Breast epithelium (tissue), 4 donors: Measurements from ENCODE around the gene GPR176. TPM values are rescaled to one million over a fixed set of nuclear protein-coding genes. Genes with fewer than 3 reads are reported as not detected.
"Not testable (repeated sequence)": the region's sequence is repeated elsewhere in the genome, so short reads cannot be mapped to it uniquely, and the experiment has no call there.

Experiments used
- DNase-seq, 2 donors: peaks; one replicate each; pipeline ENCODE4 v3.0.0-alpha.2; 2019; ENCODE audit warnings: low spot score in 2 of 2
- H3K27ac ChIP-seq, 2 donors: fragments of 200-600 bp; sonication (generic) in 1 of 2; one replicate each; pipeline ENCODE4 v1.5.1; 2016 to 2019; ENCODE audit warnings: mild to moderate bottlenecking in 1 of 2
- H3K27me3 ChIP-seq, 2 donors: fragments of 200-600 bp; sonication (generic) in 1 of 2; one replicate each; pipeline versions ENCODE4 v1.5.1 to v1.6.0; 2017 to 2019; ENCODE audit warnings: control low read depth in 1 of 2, mild to moderate bottlenecking in 1 of 2
- H3K36me3 ChIP-seq: fragments of 200-600 bp; one replicate; pipeline ENCODE4 v1.5.1; 2019
- H3K4me1 ChIP-seq, 2 donors: fragments of 200-600 bp; sonication (generic); one replicate each; pipeline ENCODE4 v1.5.1; 2016 to 2019; ENCODE audit warnings: control low read depth in 1 of 2
- H3K4me3 ChIP-seq, 3 donors: fragments of 200-600 bp; sonication (generic); 1 replicate in 2 of 3; 2 replicates in 1 of 3; pipeline ENCODE4 v1.5.1; 2016 to 2019; ENCODE audit warnings: mild to moderate bottlenecking in 3 of 3, moderate library complexity in 2 of 3
- H3K9me3 ChIP-seq, 2 donors: fragments of 200-600 bp; sonication (generic) in 1 of 2; one replicate each; pipeline ENCODE4 v1.5.1; 2016 to 2019; ENCODE audit warnings: control low read depth in 1 of 2
- POLR2A ChIP-seq: fragments of 450-650 bp; IDR thresholded peaks from one replicate; pipeline ENCODE4 v1.6.1; 2016; ENCODE audit warnings: antibody characterized with exemption, mild to moderate bottlenecking, moderate library complexity
- POLR2AphosphoS5 ChIP-seq, 3 donors: sonication (generic); formaldehyde crosslinking; IDR thresholded peaks; one replicate each; pipeline ENCODE4 v1.6.1; 2017; ENCODE audit warnings: antibody characterized with exemption in 3 of 3
- intact Hi-C: fragments of 100-400 bp; cut with DNase I; formaldehyde crosslinking; loops from one replicate; pipeline ENCODE4 v1.15.1; 2023; ENCODE audit warnings: low total_unique reads
- total RNA-seq, 3 donors: library from RNA; depleted of rRNA; stranded (reverse); fragments of >200 nt; gene quantifications; one replicate each; pipeline ENCODE4 v1.1.0, GENCODE V29; 2016
- TF ChIP-seq, protein P1 (sequence below), 3 donors: fragments of 450-650 bp; IDR thresholded peaks; one replicate each; pipeline ENCODE4 v1.5.1; 2016 to 2017; ENCODE audit warnings: antibody characterized with exemption in 3 of 3, mild to moderate bottlenecking in 3 of 3, moderate library complexity in 3 of 3

The GPR176 gene
- total RNA-seq, 3 donors from 2014 or later: 4.4 to 12.1 (median 9.4) TPM

DNA sequence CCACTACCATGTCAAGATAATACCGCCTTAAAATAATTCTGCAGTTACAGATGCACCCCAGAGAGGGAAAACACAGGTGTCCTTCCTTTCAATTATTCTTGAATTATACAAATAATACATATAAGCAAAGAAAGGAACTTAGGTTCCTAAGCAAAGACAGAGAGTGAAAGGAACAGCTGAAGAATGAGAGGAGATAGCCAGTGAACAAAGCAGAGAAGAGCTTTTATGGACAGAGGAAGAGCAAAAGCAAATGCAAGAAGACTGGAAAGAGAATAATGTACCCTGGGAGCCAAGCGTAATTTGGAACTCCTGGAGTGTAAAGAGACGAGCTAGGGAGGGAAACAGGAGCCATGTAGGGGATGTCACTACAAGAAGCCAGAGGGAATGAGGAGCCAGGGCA, 21.7 kb downstream of the GPR176 start:
- Histone ChIP-seq H3K4me1 (no peaks in the 10 kb centered on the region), H3K27ac (no peak overlapping the region)
- intact Hi-C loops: no loop called here

DNA sequence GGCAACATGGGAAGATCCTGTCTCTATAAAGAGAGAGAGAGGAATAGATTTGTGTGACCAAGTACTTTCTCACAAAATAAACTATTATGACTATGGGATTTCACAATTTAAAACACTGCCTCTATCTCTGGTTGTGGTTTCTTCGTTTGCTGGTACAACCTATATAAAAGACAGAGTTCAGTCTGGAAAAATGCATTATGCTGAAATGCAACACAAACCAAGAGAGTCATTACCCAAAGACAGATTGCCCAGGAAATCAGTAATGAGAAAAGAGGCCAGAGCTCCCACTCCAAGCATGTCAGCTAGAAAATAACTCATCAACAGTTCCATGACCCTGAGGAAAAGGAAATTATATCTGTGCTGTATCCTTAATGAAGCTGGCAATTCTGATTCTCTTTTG, 23.2 kb downstream of the GPR176 start:
- H3K9me3 ChIP-seq: no peaks in the 10 kb centered on the region
- no peak overlapping the region for H3K27ac ChIP-seq
- H3K4me1 ChIP-seq: no peaks in the 10 kb centered on the region
- TF ChIP-seq POLR2AphosphoS5 (IDR thresholded peaks at IDR 0.05): no peak
- TF ChIP-seq POLR2A: no peak
- H3K27me3 ChIP-seq: no peaks in the 10 kb centered on the region
- H3K36me3 ChIP-seq: no peaks in the 10 kb centered on the region
- DNase-seq: no peak
- no peak overlapping the region for H3K4me3 ChIP-seq
- intact Hi-C loops: no loop called here

More for the DNA sequence above, 21.7 kb downstream of the GPR176 start:
- TF ChIP-seq POLR2A (no peak), POLR2AphosphoS5 (IDR thresholded peaks at IDR 0.05) (no peak)
- TF ChIP-seq, protein P1, sequence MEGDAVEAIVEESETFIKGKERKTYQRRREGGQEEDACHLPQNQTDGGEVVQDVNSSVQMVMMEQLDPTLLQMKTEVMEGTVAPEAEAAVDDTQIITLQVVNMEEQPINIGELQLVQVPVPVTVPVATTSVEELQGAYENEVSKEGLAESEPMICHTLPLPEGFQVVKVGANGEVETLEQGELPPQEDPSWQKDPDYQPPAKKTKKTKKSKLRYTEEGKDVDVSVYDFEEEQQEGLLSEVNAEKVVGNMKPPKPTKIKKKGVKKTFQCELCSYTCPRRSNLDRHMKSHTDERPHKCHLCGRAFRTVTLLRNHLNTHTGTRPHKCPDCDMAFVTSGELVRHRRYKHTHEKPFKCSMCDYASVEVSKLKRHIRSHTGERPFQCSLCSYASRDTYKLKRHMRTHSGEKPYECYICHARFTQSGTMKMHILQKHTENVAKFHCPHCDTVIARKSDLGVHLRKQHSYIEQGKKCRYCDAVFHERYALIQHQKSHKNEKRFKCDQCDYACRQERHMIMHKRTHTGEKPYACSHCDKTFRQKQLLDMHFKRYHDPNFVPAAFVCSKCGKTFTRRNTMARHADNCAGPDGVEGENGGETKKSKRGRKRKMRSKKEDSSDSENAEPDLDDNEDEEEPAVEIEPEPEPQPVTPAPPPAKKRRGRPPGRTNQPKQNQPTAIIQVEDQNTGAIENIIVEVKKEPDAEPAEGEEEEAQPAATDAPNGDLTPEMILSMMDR (IDR thresholded peaks at IDR 0.05): no peak
- DNase-seq: no peak
- Histone ChIP-seq H3K27me3 (no peaks in the 10 kb centered on the region), H3K4me3 (no peak overlapping the region), H3K9me3 (no peaks in the 10 kb centered on the region), H3K36me3 (no peaks in the 10 kb centered on the region)

DNA sequence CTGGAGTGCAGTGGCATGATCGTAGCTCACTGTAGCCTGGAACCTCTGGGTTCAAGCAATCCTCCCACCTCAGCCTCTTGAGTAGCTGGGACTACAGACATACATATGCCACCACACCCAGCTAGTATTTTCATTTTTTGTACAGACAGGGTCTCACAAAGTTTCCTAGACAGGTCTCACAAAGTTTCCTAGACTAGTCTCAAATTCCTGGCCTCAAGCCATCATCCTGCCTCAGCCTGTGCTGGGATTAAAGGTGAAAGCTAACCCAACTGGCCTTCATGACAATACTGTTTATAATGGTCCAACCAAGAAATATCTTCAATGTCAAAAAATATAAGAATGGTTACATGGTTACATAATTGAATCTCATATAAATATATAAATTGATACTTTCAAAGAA, 24.0 kb downstream of the GPR176 start:
- intact Hi-C loops: no loop called here
- Histone ChIP-seq H3K27ac (no peak overlapping the region), H3K4me1 (no peaks in the 10 kb centered on the region)

DNA sequence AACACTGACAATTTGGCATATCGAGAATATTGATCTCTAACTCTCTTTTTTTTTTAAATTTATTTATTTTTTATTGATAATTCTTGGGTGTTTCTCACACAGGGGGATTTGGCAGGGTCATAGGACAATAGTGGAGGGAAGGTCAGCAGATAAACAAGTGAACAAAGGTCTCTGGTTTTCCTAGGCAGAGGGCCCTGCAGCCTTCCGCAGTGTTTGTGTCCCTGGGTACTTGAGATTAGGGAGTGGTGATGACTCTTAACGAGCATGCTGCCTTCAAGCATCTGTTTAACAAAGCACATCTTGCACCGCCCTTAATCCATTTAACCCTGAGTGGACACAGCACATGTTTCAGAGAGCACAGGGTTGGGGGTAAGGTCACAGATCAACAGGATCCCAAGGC, 27.0 kb downstream of the GPR176 start:
- intact Hi-C loops, H3K9me3 ChIP-seq, H3K36me3 ChIP-seq, DNase-seq, H3K4me3 ChIP-seq, H3K27ac ChIP-seq, H3K4me1 ChIP-seq, H3K27me3 ChIP-seq: not testable (repeated sequence)

More for the DNA sequence above, 24.0 kb downstream of the GPR176 start:
- Histone ChIP-seq H3K4me3 (no peak overlapping the region), H3K27me3 (no peaks in the 10 kb centered on the region), H3K36me3 (no peaks in the 10 kb centered on the region), H3K9me3 (no peaks in the 10 kb centered on the region)
- DNase-seq: no peak
- TF ChIP-seq POLR2AphosphoS5 (IDR thresholded peaks at IDR 0.05) (no peak), POLR2A (no peak)
- TF ChIP-seq, protein P1 (IDR thresholded peaks at IDR 0.05): no peak

DNA sequence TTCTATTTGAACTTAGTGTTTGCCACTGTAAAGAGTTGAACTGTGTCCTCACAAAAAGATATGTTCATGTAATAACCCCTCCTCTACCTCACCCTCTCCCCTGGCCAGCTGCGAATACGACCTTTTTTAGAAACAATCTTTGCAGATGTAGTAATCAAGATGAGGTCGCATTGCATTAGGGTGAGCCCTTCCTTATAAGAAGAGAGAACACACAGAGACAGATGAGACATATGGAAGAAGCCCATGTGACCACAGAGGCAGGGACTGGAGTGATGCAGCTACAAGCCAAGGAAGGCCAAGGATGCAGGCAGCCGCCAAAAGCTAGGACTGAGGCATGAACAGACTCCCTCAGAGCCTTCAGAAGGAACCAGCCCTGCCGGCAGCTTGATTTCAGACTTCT, 27.6 kb downstream of the GPR176 start:
- Histone ChIP-seq H3K27ac (no peak overlapping the region), H3K4me3 (no peak overlapping the region), H3K9me3 (no peaks in the 10 kb centered on the region), H3K27me3 (no peaks in the 10 kb centered on the region), H3K36me3 (no peaks in the 10 kb centered on the region), H3K4me1 (no peaks in the 10 kb centered on the region)
- TF ChIP-seq POLR2AphosphoS5 (IDR thresholded peaks at IDR 0.05) (no peak), POLR2A (no peak)
- TF ChIP-seq, protein P1 (IDR thresholded peaks at IDR 0.05): no peak
- intact Hi-C loops: no loop called here
- no peak for DNase-seq

DNA sequence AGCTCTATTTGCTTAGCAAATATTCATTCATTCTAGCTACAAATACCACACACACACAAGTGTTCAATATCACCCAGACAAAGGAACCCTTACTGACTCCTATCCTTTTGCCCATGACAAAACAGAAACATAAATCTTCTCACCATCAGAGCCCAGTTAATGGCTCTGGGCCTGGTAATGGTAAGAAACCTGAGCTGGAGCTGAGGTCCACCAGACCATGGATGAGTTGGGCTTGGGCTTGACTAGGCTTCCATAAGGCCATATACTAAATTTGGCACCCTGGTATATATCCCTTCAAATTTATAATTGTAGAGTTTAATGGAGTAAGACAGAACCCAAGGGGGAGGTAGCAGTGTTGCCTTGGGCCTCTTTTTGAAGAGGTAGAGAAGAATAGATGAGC, 29.4 kb downstream of the GPR176 start:
- Histone ChIP-seq H3K27me3 (no peaks in the 10 kb centered on the region), H3K9me3 (no peaks in the 10 kb centered on the region), H3K36me3 (no peaks in the 10 kb centered on the region), H3K4me3 (no peak overlapping the region), H3K27ac (no peak overlapping the region), H3K4me1 (no peaks in the 10 kb centered on the region)
- DNase-seq: no peak
- intact Hi-C loops: no loop called here
- TF ChIP-seq POLR2A (no peak), POLR2AphosphoS5 (IDR thresholded peaks at IDR 0.05) (no peak)
- TF ChIP-seq, protein P1 (IDR thresholded peaks at IDR 0.05): no peak
